ENCODE results near the gene UBL3.

The UBL3 gene

DNA sequence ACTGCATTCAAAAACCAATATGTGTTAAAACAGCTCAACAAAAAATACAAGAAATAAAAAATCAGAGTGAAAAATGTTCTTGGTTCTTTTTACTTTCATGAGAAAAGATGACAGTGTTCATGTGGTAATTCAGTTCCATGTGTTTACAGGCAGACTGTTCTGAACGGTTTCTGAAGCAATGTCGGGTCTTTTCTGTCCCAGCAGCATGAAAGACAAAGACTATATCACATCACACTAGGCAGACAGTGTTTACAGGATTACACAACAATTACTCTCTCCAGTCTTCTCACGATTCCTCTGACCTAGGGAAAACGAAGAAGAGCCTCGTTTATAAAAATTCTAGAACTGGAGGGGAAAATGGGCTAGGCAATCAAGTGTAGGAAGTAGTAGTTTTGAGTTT is 83.4 kb downstream of the UBL3 start:
- Histone ChIP-seq H3K27me3 (replicated peaks; ENCODE audit: control insufficient read depth, insufficient read depth, low read length) (no peaks in the 10 kb centered on the region), H3K4me3 (replicated peaks; ENCODE audit: low read depth, low read length) (no peak overlapping the region), H3K36me3 (ENCODE audit: control insufficient read depth, insufficient read depth, low read length) (no peaks in the 10 kb centered on the region; the same call in 1 of the 2 replicates)
- no peak for DNase-seq (ENCODE audit: extremely low read depth, insufficient read length)
- TF ChIP-seq, protein P1, sequence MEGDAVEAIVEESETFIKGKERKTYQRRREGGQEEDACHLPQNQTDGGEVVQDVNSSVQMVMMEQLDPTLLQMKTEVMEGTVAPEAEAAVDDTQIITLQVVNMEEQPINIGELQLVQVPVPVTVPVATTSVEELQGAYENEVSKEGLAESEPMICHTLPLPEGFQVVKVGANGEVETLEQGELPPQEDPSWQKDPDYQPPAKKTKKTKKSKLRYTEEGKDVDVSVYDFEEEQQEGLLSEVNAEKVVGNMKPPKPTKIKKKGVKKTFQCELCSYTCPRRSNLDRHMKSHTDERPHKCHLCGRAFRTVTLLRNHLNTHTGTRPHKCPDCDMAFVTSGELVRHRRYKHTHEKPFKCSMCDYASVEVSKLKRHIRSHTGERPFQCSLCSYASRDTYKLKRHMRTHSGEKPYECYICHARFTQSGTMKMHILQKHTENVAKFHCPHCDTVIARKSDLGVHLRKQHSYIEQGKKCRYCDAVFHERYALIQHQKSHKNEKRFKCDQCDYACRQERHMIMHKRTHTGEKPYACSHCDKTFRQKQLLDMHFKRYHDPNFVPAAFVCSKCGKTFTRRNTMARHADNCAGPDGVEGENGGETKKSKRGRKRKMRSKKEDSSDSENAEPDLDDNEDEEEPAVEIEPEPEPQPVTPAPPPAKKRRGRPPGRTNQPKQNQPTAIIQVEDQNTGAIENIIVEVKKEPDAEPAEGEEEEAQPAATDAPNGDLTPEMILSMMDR (IDR thresholded peaks at IDR 0.05; ENCODE audit: insufficient read depth, low read length, poor library complexity, severe bottlenecking), result no peak

DNA sequence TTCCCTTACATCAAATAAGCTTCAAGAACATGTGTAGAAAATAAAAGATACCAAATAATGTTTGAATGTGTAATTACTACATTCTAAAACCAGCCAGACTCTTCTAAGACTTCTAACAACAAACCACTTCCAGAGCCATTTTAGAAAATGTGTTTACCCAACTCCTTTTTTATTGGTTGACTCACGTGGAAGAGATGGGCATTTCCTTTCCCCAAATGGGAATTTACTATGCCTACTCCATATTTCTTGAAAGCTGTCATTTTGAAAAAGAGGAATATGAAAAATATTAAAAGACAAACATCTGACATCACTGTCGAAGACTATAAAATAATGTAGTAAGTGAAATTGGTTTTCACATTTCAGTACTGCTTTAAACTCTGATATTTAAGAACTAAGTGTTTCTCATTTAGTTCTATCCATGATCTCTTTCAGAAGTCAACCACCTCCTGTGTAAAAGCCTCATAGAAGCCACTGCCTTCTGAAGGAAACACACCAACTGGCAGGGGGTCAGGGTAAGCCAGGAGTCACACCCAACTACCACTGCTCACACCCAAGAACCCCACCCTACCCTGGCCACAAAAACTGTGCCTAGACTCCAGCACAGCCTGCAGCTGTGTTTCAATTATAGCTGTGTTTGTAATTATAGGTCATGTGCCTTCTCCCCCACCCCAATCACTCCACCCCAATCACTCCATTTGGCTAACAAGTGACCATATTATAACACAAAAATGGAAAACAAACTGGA is 86.8 kb downstream of the UBL3 start:
- Histone ChIP-seq H3K4me3 (replicated peaks; ENCODE audit: low read depth, low read length) (no peak overlapping the region), H3K36me3 (ENCODE audit: control insufficient read depth, insufficient read depth, low read length) (no peaks in the 10 kb centered on the region; the same call in 1 of the 2 replicates), H3K27me3 (replicated peaks; ENCODE audit: control insufficient read depth, insufficient read depth, low read length) (no peaks in the 10 kb centered on the region)
- TF ChIP-seq, protein P1 (IDR thresholded peaks at IDR 0.05; ENCODE audit: insufficient read depth, low read length, poor library complexity, severe bottlenecking), result no peak
- no peak for DNase-seq (ENCODE audit: extremely low read depth, insufficient read length)

DNA sequence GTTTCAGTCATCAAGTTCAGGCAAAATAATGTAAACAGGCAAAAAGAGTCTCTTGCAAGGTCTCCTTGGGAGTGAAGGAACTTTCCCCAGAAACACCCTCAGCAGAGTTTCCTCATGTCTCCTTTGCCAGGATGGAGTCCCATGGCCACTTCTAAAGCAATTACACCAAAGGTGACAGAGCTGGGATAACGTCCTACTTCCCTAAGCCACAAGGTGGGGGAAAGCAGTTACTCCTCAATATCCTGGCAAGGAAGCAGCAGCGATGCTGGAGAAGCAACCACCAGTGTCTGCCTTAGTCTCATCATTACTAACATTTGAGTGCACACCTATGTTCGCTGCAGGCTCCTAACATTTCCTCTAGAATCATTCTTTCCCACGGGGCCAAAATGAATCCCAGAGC is 88.6 kb downstream of the UBL3 start:
- Histone ChIP-seq H3K36me3 (ENCODE audit: control insufficient read depth, insufficient read depth, low read length) (no peaks in the 10 kb centered on the region), H3K27me3 (replicated peaks; ENCODE audit: control insufficient read depth, insufficient read depth, low read length) (no peaks in the 10 kb centered on the region), H3K4me3 (replicated peaks; ENCODE audit: low read depth, low read length) (no peak overlapping the region)
- DNase-seq (ENCODE audit: extremely low read depth, insufficient read length), result no peak
- TF ChIP-seq, protein P1 (IDR thresholded peaks at IDR 0.05; ENCODE audit: insufficient read depth, low read length, poor library complexity, severe bottlenecking), result no peak

DNA sequence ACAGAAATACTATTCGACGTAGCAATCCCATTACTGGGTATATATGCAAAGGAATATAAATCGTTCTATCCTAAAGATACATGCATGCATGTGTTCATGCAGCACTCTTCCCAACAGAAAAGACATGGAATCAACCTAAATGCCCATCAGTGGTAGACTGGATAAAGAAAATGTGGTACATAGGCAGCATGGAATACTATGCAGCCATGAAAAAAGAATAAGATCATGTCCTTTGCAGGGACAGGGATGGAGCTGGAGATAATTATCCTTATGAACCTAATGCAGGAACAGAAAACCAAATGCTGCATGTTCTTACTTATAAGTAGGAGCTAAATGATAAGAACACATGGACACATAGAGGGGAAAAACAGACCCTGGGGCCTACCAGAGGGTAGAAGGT is 89.3 kb downstream of the UBL3 start:
- DNase-seq (ENCODE audit: extremely low read depth, insufficient read length), result no peak
- Histone ChIP-seq H3K36me3 (ENCODE audit: control insufficient read depth, insufficient read depth, low read length) (no peaks in the 10 kb centered on the region), H3K4me3 (replicated peaks; ENCODE audit: low read depth, low read length) (no peak overlapping the region), H3K27me3 (replicated peaks; ENCODE audit: control insufficient read depth, insufficient read depth, low read length) (no peaks in the 10 kb centered on the region)
- TF ChIP-seq, protein P1 (IDR thresholded peaks at IDR 0.05; ENCODE audit: insufficient read depth, low read length, poor library complexity, severe bottlenecking), result no peak

DNA sequence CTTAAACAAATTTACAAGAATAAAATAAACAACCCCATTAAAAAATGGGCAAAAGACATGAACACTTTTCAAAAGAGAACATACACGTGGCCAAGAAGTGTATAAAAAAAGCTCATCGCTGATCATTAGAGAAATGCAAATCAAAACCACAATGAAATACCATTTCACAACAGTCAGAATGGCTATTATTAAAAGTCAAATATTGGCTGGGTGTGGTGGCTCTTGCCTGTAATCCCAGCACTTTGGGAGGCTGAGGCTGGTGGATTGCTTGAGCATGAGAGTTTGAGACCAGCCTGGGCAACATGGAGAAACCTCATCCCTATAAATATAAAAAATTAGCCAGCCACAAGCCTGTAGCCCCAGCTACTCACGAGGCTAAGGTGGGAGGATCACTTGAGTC is 89.9 kb downstream of the UBL3 start:
- Histone ChIP-seq H3K27me3 (replicated peaks; ENCODE audit: control insufficient read depth, insufficient read depth, low read length) (no peaks in the 10 kb centered on the region), H3K4me3 (replicated peaks; ENCODE audit: low read depth, low read length) (no peak overlapping the region), H3K36me3 (ENCODE audit: control insufficient read depth, insufficient read depth, low read length) (no peaks in the 10 kb centered on the region)
- no peak for DNase-seq (ENCODE audit: extremely low read depth, insufficient read length)
- TF ChIP-seq, protein P1 (IDR thresholded peaks at IDR 0.05; ENCODE audit: insufficient read depth, low read length, poor library complexity, severe bottlenecking), result no peak

All from GM06990 (cell line).